ENCODE data around the gene ATAD2B.
"Not testable (repeated sequence)": the region's sequence is repeated elsewhere in the genome, so short reads cannot be mapped to it uniquely, and the experiment has no call there.

The ATAD2B gene

DNA sequence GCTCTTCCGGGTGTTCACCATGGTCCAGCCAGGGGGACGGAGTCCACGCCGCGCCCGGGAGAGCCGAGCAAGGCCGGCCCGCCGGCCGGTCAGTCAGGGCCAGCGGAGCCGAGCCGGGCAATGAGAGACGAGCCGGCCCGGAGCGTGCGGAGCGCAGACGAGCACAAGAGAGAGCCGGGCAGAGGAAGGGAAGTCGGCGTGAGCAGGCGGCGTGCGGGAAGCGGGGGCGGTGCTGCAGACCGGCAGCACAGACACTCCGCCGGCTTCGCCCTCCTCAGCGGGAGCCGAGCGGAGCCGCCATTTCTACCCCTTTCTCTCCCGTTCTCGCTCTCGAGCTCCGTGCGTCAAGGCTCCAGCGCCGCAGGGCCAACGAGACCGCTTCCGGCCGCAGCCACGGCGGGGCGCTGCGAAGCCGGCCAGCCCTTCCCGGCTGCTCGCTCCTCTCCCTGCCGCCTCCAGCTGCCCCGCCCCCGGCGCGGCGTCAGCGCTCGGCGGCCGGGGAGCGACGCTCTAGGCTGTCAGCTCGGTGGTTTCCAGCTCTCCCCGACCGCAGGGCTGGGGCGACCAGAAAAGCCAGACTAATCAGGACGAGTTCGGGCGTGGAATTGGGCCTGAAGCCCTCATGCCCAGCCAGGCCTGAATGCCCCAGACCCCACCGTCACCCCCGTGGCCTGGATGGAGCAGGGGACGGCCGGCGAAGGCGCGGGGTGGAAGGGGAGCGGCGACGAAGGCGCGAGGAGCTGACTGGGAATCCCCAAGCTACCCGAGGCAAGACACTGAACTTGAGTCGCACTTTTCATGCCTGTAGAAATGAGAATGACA lies at the start of gene ATAD2B:
Gene ATAD2B, minus strand, starts transcription at position 374 of the 822 bp plus-strand sequence. Its CDS starts 353 bp downstream, at position 21.
- H3K27ac ChIP-seq = peak within 1 kb of the TSS; percentile 91
- TF ChIP-seq ZFX (IDR thresholded peaks at IDR 0.05; ENCODE audit: borderline replicate concordance) (no peak), CTCF (IDR thresholded peaks at IDR 0.05) (peak; percentile 95)

- TF ChIP-seq ZFX (IDR thresholded peaks at IDR 0.05; ENCODE audit: borderline replicate concordance) = no peak
- no peak for TF ChIP-seq CTCF (IDR thresholded peaks at IDR 0.05)
- H3K27ac ChIP-seq = no peak overlapping the region
Measured at GRCh38 chr2:23967846-23968245, 40.9 kb upstream of the ATAD2B start.

- H3K27ac ChIP-seq = no peak overlapping the region
- TF ChIP-seq CTCF (IDR thresholded peaks at IDR 0.05) = no peak
- no peak for TF ChIP-seq ZFX (IDR thresholded peaks at IDR 0.05; ENCODE audit: borderline replicate concordance)
Measured at GRCh38 chr2:23954325-23955014, 27.5 kb upstream of the ATAD2B start.

DNA sequence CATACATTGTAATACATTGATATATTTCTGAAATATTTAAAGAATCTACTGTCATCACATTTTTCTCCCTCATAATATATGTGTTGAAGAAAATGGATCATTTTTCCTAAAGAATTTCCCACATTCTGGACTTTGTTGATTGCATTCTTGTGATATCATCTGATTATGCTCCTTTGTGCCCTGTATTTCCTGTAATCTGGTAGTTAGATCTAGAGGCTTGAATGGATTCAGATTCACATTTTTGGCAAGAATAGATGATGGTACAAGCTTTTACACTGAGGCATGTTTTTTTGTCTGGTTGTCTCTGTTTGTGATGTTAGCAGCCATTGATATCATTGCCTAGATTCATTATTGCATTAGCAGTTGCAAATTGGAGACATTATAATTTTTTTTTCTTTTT lies 26.7 kb upstream of the ATAD2B start:
- TF ChIP-seq ZFX (IDR thresholded peaks at IDR 0.05; ENCODE audit: borderline replicate concordance) (no peak), CTCF (IDR thresholded peaks at IDR 0.05) (no peak)
- no peak overlapping the region for H3K27ac ChIP-seq

DNA sequence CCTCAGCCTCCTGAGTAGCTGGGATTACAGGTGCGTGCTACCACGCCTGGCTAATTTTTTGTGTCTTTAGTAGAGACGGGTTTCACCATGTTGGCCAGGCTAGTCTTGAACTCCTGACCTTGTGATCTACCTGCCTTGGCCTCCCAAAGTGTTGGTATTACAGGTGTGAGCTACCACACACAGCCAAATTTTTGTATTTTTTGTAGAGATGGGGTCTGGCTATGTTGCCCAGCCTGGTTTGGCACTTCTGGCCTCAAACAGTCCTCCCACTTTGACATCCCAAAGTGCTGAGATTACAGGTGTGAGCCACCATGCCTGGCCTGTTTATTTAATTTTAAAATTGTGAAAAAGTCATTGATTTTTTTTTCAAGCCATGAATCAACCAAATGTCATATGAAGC lies 25.6 kb upstream of the ATAD2B start:
- H3K27ac ChIP-seq = not testable (repeated sequence)

DNA sequence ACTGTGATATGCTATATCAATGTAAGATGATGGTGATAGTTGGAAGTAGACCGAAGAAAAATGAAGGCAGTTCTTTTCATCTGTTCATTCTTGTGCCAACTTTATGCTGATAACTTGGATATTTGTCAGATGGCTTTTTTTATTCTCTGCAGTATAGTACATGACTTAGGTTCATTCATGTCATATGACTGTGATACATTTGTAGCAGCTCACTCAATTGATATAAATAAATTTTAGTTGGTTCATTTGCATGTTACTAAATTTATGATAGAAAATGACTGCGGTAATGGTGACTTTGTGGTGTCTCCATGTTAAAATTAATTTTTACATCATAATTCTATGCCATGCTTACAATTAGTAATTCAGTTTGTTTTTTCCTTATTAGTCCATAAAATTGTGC lies 20.4 kb upstream of the ATAD2B start:
- TF ChIP-seq ZFX (IDR thresholded peaks at IDR 0.05; ENCODE audit: borderline replicate concordance) = no peak
- no peak for TF ChIP-seq CTCF (IDR thresholded peaks at IDR 0.05)
- H3K27ac ChIP-seq = no peak overlapping the region

GRCh38 chr2:23944976-23945375 lies 18.1 kb upstream of the ATAD2B start:
- no peak overlapping the region for H3K27ac ChIP-seq
- no peak for TF ChIP-seq ZFX (IDR thresholded peaks at IDR 0.05; ENCODE audit: borderline replicate concordance)
- no peak for TF ChIP-seq CTCF (IDR thresholded peaks at IDR 0.05)
